Hepatocyte (in vitro differentiated cells): ENCODE data around the gene ALDH5A1.

Experiments
- EZH2 ChIP-seq: fragments of 200-600 bp; sonication (generic); IDR thresholded peaks from 2 replicates; pipeline ENCODE4 v1.6.1; 2016; ENCODE audit warnings: antibody characterized with exemption, mild to moderate bottlenecking, borderline replicate concordance
- EZH2phosphoT487 ChIP-seq: fragments of 200-600 bp; sonication (generic); IDR thresholded peaks from one replicate; pipeline ENCODE4 v1.6.1; 2018; ENCODE audit warnings: antibody characterized with exemption, mild to moderate bottlenecking, low read depth, moderate library complexity; ENCODE audit not compliant: unreplicated experiment, severe bottlenecking
- TF ChIP-seq, protein P1 (sequence below): fragments of 200-600 bp; sonication (generic); IDR thresholded peaks from 2 replicates; pipeline ENCODE4 v1.5.1; 2016; ENCODE audit warnings: antibody characterized with exemption, mild to moderate bottlenecking; ENCODE audit not compliant: poor library complexity

DNA sequence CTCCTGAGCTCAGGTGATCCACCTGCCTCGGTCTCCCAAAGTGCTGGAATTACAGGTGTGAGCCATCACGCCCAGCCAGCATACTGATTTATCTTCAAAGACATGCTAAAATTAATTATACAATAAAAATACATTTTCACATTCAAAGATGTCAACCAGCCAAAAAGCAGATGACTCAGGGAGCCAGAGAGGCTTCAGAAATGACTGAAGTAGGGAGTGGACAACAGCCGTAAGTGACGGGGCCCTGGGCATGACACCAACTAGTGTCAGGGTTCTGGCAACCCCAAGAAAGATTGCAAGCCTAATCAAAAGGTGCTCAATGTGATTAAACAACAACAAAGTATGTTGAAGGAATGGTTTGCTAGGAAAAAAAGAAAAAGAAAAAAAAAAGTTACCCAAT is 33.8 kb upstream of the ALDH5A1 start:
- TF ChIP-seq, protein P1, sequence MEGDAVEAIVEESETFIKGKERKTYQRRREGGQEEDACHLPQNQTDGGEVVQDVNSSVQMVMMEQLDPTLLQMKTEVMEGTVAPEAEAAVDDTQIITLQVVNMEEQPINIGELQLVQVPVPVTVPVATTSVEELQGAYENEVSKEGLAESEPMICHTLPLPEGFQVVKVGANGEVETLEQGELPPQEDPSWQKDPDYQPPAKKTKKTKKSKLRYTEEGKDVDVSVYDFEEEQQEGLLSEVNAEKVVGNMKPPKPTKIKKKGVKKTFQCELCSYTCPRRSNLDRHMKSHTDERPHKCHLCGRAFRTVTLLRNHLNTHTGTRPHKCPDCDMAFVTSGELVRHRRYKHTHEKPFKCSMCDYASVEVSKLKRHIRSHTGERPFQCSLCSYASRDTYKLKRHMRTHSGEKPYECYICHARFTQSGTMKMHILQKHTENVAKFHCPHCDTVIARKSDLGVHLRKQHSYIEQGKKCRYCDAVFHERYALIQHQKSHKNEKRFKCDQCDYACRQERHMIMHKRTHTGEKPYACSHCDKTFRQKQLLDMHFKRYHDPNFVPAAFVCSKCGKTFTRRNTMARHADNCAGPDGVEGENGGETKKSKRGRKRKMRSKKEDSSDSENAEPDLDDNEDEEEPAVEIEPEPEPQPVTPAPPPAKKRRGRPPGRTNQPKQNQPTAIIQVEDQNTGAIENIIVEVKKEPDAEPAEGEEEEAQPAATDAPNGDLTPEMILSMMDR: no peak
- no peak for TF ChIP-seq EZH2
- TF ChIP-seq EZH2phosphoT487: no peak
